Right lobe of liver (tissue), 6 donors: ENCODE measurements around the gene EDC3. TPM values are rescaled to one million over a fixed set of nuclear protein-coding genes. Genes with fewer than 3 reads are reported as not detected.

Experiments used
- ATAC-seq, 4 donors: fragments of 200-7000 bp; cut with Tn5 transposase; one replicate each; pipeline ENCODE4 v1.9.1; 2020; ENCODE audit warnings: mild to moderate bottlenecking in 4 of 4, moderate library complexity in 4 of 4
- DNase-seq, 3 donors: peaks; one replicate each; pipeline ENCODE4 v3.0.0-alpha.2; 2020
- H3K27ac ChIP-seq, 3 donors: fragments of 200-600 bp; one replicate each; pipeline ENCODE4 v1.8.0; 2022
- H3K27me3 ChIP-seq, 2 donors: fragments of 200-600 bp; one replicate each; pipeline ENCODE4 v1.8.0; 2022
- H3K36me3 ChIP-seq, 4 donors: fragments of 200-600 bp; sonication (generic) in 1 of 4; one replicate each; pipeline versions ENCODE4 v1.5.1 to v1.8.0; 2017 to 2022; ENCODE audit warnings: control low read depth in 1 of 4
- H3K4me1 ChIP-seq, 4 donors: fragments of 200-600 bp; sonication (generic) in 1 of 4; one replicate each; pipeline versions ENCODE4 v1.5.1 to v1.8.0; 2017 to 2022; ENCODE audit warnings: control low read depth in 1 of 4
- H3K4me3 ChIP-seq, 3 donors: fragments of 200-600 bp; one replicate each; pipeline ENCODE4 v1.8.0; 2022
- H3K9me3 ChIP-seq, 4 donors: fragments of 200-600 bp; sonication (generic) in 1 of 4; one replicate each; pipeline versions ENCODE4 v1.5.1 to v1.8.0; 2017 to 2022; ENCODE audit warnings: control low read depth in 1 of 4
- POLR2A ChIP-seq: fragments of 450-650 bp; IDR thresholded peaks from one replicate; pipeline ENCODE4 v1.6.1; 2017; ENCODE audit warnings: antibody characterized with exemption, mild to moderate bottlenecking
- WGBS: methylation state at CpG from one replicate; pipeline ENCODE4 v1.1.6; 2018; ENCODE audit warnings: low coverage, low lambda C conversion rate; ENCODE audit not compliant: insufficient coverage; ENCODE audit errors: missing lambda C conversion rate; 5-methylcytosine and 5-hydroxymethylcytosine counted together
- intact Hi-C, 2 donors: fragments of 100-400 bp; cut with DNase I; formaldehyde crosslinking; loops; one replicate each; pipeline versions ENCODE4 v1.11.2 to v1.14.1; 2022
- total RNA-seq, 6 experiments: library from RNA; depleted of rRNA in 2 of 6; stranded (reverse); fragments of >200 nt in 2 of 6; fragmentation: NEBNext Ultra II Directional in 3 of 6; extraction: Animal tissue kit (Norgen Biotek cat#: 25700) in 3 of 6; gene quantifications; one replicate each; pipeline versions ENCODE4 v1.1.0 to v1.2.4, GENCODE V29; 2016 to 2023
- TF ChIP-seq, protein P1 (sequence below), 4 donors: fragments of 200-600 bp in 3 of 4; fragments of 450-650 bp in 1 of 4; IDR thresholded peaks; one replicate each; pipeline versions ENCODE4 v1.5.1 to v1.8.0; 2016 to 2022; ENCODE audit warnings: antibody characterized with exemption in 4 of 4, mild to moderate bottlenecking in 2 of 4
- donor health status: DM: no; HTN: yes; CAD: no.
- donor health status: DM: no; HTN: no; CAD: no.
- donor health status: DM: no; HTN: no; CAD: no.
- donor health status: DM: no; HTN: yes; CAD: no.
- donor health status: DM: no; HTN: yes; CAD: no.

Gene EDC3
- total RNA-seq, 6 experiments from 2014 or later = 10.9 to 16.2 (median 11.8) TPM

DNA sequence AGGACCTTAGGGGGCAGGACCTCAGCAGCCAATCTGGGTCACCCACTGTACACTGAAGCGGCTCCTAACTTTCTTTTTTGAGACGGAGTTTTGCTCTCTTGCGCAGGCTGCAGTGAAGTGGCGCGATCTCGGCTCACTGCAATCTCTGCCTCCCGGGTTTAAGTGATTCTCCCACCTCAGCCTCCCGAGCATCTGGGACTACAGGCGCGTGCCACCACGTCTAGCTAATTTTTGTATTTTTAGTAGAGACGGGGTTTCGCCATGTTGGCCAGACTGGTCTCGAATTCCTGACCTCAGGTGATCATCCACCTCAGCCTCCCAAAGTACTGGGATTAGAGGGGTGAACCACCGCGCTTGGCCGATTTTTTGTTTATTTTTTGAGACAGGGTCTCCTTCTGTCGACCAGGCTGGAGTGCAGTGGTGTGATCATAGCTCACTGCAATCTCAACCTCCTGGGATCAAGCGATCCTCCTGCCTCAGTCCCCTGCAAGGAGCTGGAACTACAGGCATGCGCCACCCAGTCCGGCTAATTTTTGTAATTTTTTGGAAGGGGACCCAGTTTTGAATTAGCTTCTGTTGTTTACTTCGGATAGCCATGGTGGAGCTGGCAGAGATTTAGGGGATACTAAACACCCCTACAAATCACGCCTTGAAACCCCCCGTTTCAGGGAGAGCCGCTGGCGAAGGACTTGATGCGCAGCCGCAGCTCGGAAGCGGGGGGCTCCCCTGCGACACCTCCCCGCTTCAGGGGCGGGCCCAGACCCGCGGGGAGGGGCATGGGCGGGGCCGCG lies 81.7 kb downstream of the EDC3 start:
- WGBS = 39% methylated on average over 23 of the region's 38 CpGs
- H3K27ac ChIP-seq = peak overlapping the region; percentile 91 to 99 (median 92)

GRCh38 chr15:74613089-74613952 lies 82.5 kb downstream of the EDC3 start:
- Histone ChIP-seq H3K9me3 (no peaks in the 10 kb centered on the region), H3K4me1 (peaks cover 0 to 18% (median 5%) of the 10 kb centered on the region in 4 donors), H3K36me3 (no peaks in the 10 kb centered on the region), H3K27me3 (no peaks in the 10 kb centered on the region), H3K27ac (no peak overlapping the region), H3K4me3 (no peak overlapping the region)
- intact Hi-C loops = loop anchor here (5.0 to 10.0 kb wide), 3 partner anchors 69 to 239 kb away; partner anchors contain the start of gene ARID3B (in 2 of the 2)
- 73% methylated on average over 3 of the region's 6 CpGs for WGBS
- TF ChIP-seq POLR2A = no peak
- TF ChIP-seq, protein P1, sequence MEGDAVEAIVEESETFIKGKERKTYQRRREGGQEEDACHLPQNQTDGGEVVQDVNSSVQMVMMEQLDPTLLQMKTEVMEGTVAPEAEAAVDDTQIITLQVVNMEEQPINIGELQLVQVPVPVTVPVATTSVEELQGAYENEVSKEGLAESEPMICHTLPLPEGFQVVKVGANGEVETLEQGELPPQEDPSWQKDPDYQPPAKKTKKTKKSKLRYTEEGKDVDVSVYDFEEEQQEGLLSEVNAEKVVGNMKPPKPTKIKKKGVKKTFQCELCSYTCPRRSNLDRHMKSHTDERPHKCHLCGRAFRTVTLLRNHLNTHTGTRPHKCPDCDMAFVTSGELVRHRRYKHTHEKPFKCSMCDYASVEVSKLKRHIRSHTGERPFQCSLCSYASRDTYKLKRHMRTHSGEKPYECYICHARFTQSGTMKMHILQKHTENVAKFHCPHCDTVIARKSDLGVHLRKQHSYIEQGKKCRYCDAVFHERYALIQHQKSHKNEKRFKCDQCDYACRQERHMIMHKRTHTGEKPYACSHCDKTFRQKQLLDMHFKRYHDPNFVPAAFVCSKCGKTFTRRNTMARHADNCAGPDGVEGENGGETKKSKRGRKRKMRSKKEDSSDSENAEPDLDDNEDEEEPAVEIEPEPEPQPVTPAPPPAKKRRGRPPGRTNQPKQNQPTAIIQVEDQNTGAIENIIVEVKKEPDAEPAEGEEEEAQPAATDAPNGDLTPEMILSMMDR (IDR thresholded peaks at IDR 0.05) = no peak
- DNase-seq = no peak
- ATAC-seq = no peak

More for the DNA sequence above, 81.7 kb downstream of the EDC3 start:
- peaks cover 0 to 22% (median 5%) of the 10 kb centered on the region in 4 donors for H3K4me1 ChIP-seq
- intact Hi-C loops = loop anchor here (5.0 to 10.0 kb wide), 3 partner anchors 69 to 239 kb away; partner anchors contain the start of gene ARID3B (in 2 of the 2)
- peaks cover 0 to 3% (median 0%) of the 10 kb centered on the region in 4 donors for H3K36me3 ChIP-seq
- no peak for DNase-seq
- no peaks in the 10 kb centered on the region for H3K9me3 ChIP-seq
- peak overlapping the region; percentile 94 to 99 (median 98) for H3K4me3 ChIP-seq
- no peak for ATAC-seq
- TF ChIP-seq POLR2A = no peak
- TF ChIP-seq, protein P1 (IDR thresholded peaks at IDR 0.05) = no peak
- no peaks in the 10 kb centered on the region for H3K27me3 ChIP-seq

- peaks cover 0 to 13% (median 5%) of the 10 kb centered on the region in 4 donors for H3K4me1 ChIP-seq
- H3K4me3 ChIP-seq = no peak overlapping the region
- H3K36me3 ChIP-seq = no peaks in the 10 kb centered on the region
- DNase-seq = no peak
- H3K27ac ChIP-seq = no peak overlapping the region
- ATAC-seq = no peak
- WGBS = no CpG with 5 or more reads among the region's 2 CpGs
- intact Hi-C loops = loop anchor here (5.0 to 10.0 kb wide), 3 partner anchors 68 to 238 kb away; partner anchors contain the start of gene ARID3B (in 2 of the 2)
- H3K9me3 ChIP-seq = no peaks in the 10 kb centered on the region
- TF ChIP-seq POLR2A = no peak
- TF ChIP-seq, protein P1 (IDR thresholded peaks at IDR 0.05) = no peak
- H3K27me3 ChIP-seq = no peaks in the 10 kb centered on the region
Measured at GRCh38 chr15:74612677-74613076, 83.1 kb downstream of the EDC3 start.

GRCh38 chr15:74611834-74612233 lies 84.0 kb downstream of the EDC3 start:
- DNase-seq (no peak), ATAC-seq (no peak)
- intact Hi-C loops = loop anchor here (5.0 to 10.0 kb wide), 3 partner anchors 67 to 237 kb away; partner anchors contain the start of gene ARID3B (in 2 of the 2)
- peaks cover 0 to 4% (median 1%) of the 10 kb centered on the region in 4 donors for H3K4me1 ChIP-seq
- no peaks in the 10 kb centered on the region for H3K27me3 ChIP-seq
- WGBS = no CpG with 5 or more reads among the region's 6 CpGs
- H3K4me3 ChIP-seq = no peak overlapping the region
- no peaks in the 10 kb centered on the region for H3K9me3 ChIP-seq
- H3K27ac ChIP-seq = no peak overlapping the region
- TF ChIP-seq, protein P1 (IDR thresholded peaks at IDR 0.05) = no peak
- no peak for TF ChIP-seq POLR2A
- no peaks in the 10 kb centered on the region for H3K36me3 ChIP-seq
